Keratinocyte (primary cell): ENCODE results near the gene ATF3. TPM values are rescaled to one million over a fixed set of nuclear protein-coding genes. Genes with fewer than 3 reads are reported as not detected.

Experiments used
- DNase-seq: peaks from one replicate; pipeline ENCODE4 v3.0.0-alpha.2; 2011; ENCODE audit warnings: low read depth, missing footprints, low spot score
- FAIRE-seq: peaks from 2 replicates; lab custom pipeline; 2011; peaks lifted over from hg19 to GRCh38; lab: Jason Lieb, UNC
- H2AFZ ChIP-seq: 2 replicates; pipeline ENCODE4 v1.6.0; 2012; ENCODE audit warnings: low read length, control low read depth, inconsistent platforms; ENCODE audit not compliant: control insufficient read depth
- H3K27ac ChIP-seq: 2 replicates; pipeline ENCODE4 v1.5.1; 2011; ENCODE audit warnings: low read length; ENCODE audit not compliant: control insufficient read depth, insufficient read depth
- H3K27me3 ChIP-seq: 3 replicates; pipeline ENCODE4 v1.6.0; 2011; ENCODE audit warnings: low read length; ENCODE audit not compliant: control insufficient read depth, insufficient read depth; ENCODE audit errors: extremely low read depth
- H3K36me3 ChIP-seq, 2 experiments: 2 replicates in 1 of 2; 3 replicates in 1 of 2; pipeline ENCODE4 v1.5.1; 2011; ENCODE audit warnings: low read length in 2 of 2, mild to moderate bottlenecking in 1 of 2; ENCODE audit not compliant: control insufficient read depth in 2 of 2, insufficient read depth in 2 of 2; ENCODE audit errors: extremely low read depth in 1 of 2
- H3K4me1 ChIP-seq: 3 replicates; pipeline ENCODE4 v1.5.1; 2011; ENCODE audit warnings: low read length; ENCODE audit not compliant: control insufficient read depth, insufficient read depth; ENCODE audit errors: extremely low read depth
- H3K4me2 ChIP-seq: 3 replicates; pipeline ENCODE4 v1.6.0; 2011; ENCODE audit warnings: low read depth, low read length; ENCODE audit not compliant: control insufficient read depth, insufficient read depth; ENCODE audit errors: extremely low read depth
- H3K4me3 ChIP-seq, 3 experiments: fragments of 200-600 bp in 1 of 3; sonication (generic) in 1 of 3; 2 replicates in 2 of 3; 3 replicates in 1 of 3; pipeline ENCODE4 v1.5.1; 2011 to 2016; ENCODE audit warnings: low read length in 3 of 3, mild to moderate bottlenecking in 3 of 3, control low read depth in 2 of 3, inconsistent platforms in 1 of 3, low read depth in 1 of 3, mixed read lengths in 1 of 3, mixed run types in 1 of 3, moderate library complexity in 1 of 3; ENCODE audit not compliant: control insufficient read depth in 2 of 3, insufficient read depth in 2 of 3; ENCODE audit errors: extremely low read depth in 1 of 3
- H3K79me2 ChIP-seq: 2 replicates; pipeline ENCODE4 v1.6.0; 2012; ENCODE audit warnings: low read length; ENCODE audit not compliant: control insufficient read depth, insufficient read depth
- H3K9ac ChIP-seq: 3 replicates; pipeline ENCODE4 v1.6.0; 2011; ENCODE audit warnings: low read length; ENCODE audit not compliant: control insufficient read depth, insufficient read depth; ENCODE audit errors: extremely low read depth
- H3K9me1 ChIP-seq: 3 replicates; pipeline ENCODE4 v1.6.0; 2011; ENCODE audit warnings: low read length; ENCODE audit not compliant: control insufficient read depth, insufficient read depth; ENCODE audit errors: extremely low read depth
- H3K9me3 ChIP-seq: 2 replicates; pipeline ENCODE4 v1.5.1; 2012; ENCODE audit warnings: low read depth, low read length; ENCODE audit not compliant: control insufficient read depth
- H4K20me1 ChIP-seq: 3 replicates; pipeline ENCODE4 v1.6.0; 2011; ENCODE audit warnings: low read length; ENCODE audit not compliant: control insufficient read depth, insufficient read depth; ENCODE audit errors: extremely low read depth
- EZH2 ChIP-seq: IDR thresholded peaks from one replicate; pipeline ENCODE4 v1.6.1; 2012; ENCODE audit warnings: inconsistent platforms, mild to moderate bottlenecking, low read length, moderate library complexity
- dilution Hi-C: fragments of 300-500 bp; cut with MboI; formaldehyde crosslinking; loops from one replicate; pipeline ENCODE4 v1.7.0; 2020; ENCODE audit warnings: low sequenced_read_pairs; ENCODE audit not compliant: extremely low pct_ligation_motif_present
- polyA plus RNA-seq, 5 experiments: library from polyadenylated mRNA; depleted of rRNA in 3 of 5; stranded (reverse) in 3 of 5; stranded (forward) in 1 of 5; unstranded in 1 of 5; fragments of >200 nt; gene quantifications; 1 replicate in 1 of 5; 2 replicates in 3 of 5; 3 replicates in 1 of 5; pipeline versions ENCODE4 v1.2.1 to v1.2.3, GENCODE V29; 2011 to 2012; ENCODE audit warnings: missing spikeins in 2 of 5, low read depth in 1 of 5, low replicate concordance in 1 of 5
- TF ChIP-seq, protein P1 (sequence below), 3 experiments: IDR thresholded peaks in 1 of 3; conservative IDR thresholded peaks in 1 of 3; optimal IDR thresholded peaks in 1 of 3; 2 replicates in 2 of 3; 3 replicates in 1 of 3; pipeline versions ENCODE3 to v1.5.1; 2011; ENCODE audit warnings: low read length in 3 of 3, mild to moderate bottlenecking in 3 of 3, moderate library complexity in 2 of 3, control low read depth in 1 of 3, inconsistent platforms in 1 of 3; ENCODE audit not compliant: insufficient read depth in 2 of 3; ENCODE audit errors: extremely low read depth in 1 of 3

ATF3 gene
- polyA plus RNA-seq, 1 donor (not counting 4 experiments of a cell fraction or from before 2014, with no cell fraction given): 45.1 TPM

DNA sequence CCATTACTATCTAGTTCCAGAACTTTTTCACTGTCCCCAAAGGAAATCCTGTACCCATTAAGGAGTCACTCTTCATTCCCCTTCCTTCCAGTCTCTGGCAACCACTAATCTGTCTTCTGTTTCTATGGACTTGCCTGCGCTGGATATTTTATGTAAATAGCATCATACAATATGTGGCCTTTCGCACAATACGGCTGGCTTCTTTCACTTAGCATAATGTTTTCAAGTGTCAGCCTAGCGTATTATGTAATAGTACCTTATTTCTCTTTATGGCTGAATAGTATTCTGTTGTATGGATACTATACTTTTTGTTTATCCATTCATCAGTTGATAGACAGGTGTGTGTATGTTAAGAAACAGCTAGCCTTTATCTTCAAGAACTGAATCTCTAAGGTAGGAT, 14.3 kb downstream of the ATF3 start:
- dilution Hi-C loops: no loop called here
- no peak for DNase-seq

DNA sequence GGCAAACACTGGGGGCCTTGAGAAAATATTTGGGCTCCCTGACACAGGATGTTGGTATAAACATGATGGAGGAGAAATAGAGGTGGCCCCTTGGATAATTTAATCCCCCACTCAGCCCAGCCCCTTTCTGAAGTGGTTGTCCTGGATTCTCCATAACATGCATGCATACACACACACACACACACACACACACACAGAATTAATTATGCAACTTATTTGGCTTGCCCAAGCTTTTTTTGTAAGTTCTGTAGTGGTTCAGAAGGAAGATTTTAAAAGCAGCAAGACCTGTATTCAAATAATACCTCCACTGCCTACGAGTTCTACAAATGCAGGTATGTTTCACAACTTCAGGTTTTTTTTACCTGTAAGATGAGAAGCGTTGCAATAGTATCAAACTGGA, 15.0 kb downstream of the ATF3 start:
- H3K36me3 ChIP-seq: peaks cover 2 to 5% of the 10 kb centered on the region in 2 experiments
- H3K9ac ChIP-seq: no peak overlapping the region
- FAIRE-seq (no peak), DNase-seq (no peak)
- TF ChIP-seq, protein P1, sequence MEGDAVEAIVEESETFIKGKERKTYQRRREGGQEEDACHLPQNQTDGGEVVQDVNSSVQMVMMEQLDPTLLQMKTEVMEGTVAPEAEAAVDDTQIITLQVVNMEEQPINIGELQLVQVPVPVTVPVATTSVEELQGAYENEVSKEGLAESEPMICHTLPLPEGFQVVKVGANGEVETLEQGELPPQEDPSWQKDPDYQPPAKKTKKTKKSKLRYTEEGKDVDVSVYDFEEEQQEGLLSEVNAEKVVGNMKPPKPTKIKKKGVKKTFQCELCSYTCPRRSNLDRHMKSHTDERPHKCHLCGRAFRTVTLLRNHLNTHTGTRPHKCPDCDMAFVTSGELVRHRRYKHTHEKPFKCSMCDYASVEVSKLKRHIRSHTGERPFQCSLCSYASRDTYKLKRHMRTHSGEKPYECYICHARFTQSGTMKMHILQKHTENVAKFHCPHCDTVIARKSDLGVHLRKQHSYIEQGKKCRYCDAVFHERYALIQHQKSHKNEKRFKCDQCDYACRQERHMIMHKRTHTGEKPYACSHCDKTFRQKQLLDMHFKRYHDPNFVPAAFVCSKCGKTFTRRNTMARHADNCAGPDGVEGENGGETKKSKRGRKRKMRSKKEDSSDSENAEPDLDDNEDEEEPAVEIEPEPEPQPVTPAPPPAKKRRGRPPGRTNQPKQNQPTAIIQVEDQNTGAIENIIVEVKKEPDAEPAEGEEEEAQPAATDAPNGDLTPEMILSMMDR (optimal IDR thresholded peaks at IDR 0.05 in 1 of 3, IDR thresholded peaks at IDR 0.05 in 1 of 3, conservative IDR thresholded peaks at IDR 0.05 in 1 of 3; ENCODE audit: extremely low read depth in 1 of 3, insufficient read depth in 2 of 3, low read length in 3 of 3): no peak
- no peak for TF ChIP-seq EZH2
- no peak overlapping the region for H3K4me2 ChIP-seq
- no peak overlapping the region for H2AFZ ChIP-seq
- H3K4me3 ChIP-seq: no peak overlapping the region
- no peaks in the 10 kb centered on the region for H4K20me1 ChIP-seq
- H3K27me3 ChIP-seq: no peaks in the 10 kb centered on the region
- H3K9me1 ChIP-seq: no peaks in the 10 kb centered on the region
- no peak overlapping the region for H3K27ac ChIP-seq
- no peaks in the 10 kb centered on the region for H3K4me1 ChIP-seq
- dilution Hi-C loops: no loop called here
- no peaks in the 10 kb centered on the region for H3K79me2 ChIP-seq
- no peaks in the 10 kb centered on the region for H3K9me3 ChIP-seq

More for the DNA sequence above, 14.3 kb downstream of the ATF3 start:
- Histone ChIP-seq H3K9me3 (no peaks in the 10 kb centered on the region), H3K27ac (no peak overlapping the region), H3K4me2 (no peak overlapping the region), H3K4me1 (no peaks in the 10 kb centered on the region), H3K4me3 (no peak overlapping the region), H3K36me3 (peaks cover 2 to 5% of the 10 kb centered on the region in 2 experiments), H3K79me2 (no peaks in the 10 kb centered on the region), H2AFZ (no peak overlapping the region), H3K9me1 (no peaks in the 10 kb centered on the region), H3K27me3 (no peaks in the 10 kb centered on the region), H4K20me1 (no peaks in the 10 kb centered on the region), H3K9ac (no peak overlapping the region)
- no peak for FAIRE-seq
- TF ChIP-seq EZH2: no peak
- TF ChIP-seq, protein P1 (optimal IDR thresholded peaks at IDR 0.05 in 1 of 3, IDR thresholded peaks at IDR 0.05 in 1 of 3, conservative IDR thresholded peaks at IDR 0.05 in 1 of 3; ENCODE audit: extremely low read depth in 1 of 3, insufficient read depth in 2 of 3, low read length in 3 of 3): no peak
